Memory B cell (primary cell): ENCODE data around the gene WDSUB1.

ENCODE experiments used
- ATAC-seq: fragments of 150-1000 bp; cut with Tn5 transposase; 2 replicates; pipeline ENCODE4 v1.10.0; 2021; ENCODE audit warnings: low read depth, mild to moderate bottlenecking, moderate library complexity
- DNase-seq, 2 donors: peaks; one replicate each; pipeline ENCODE4 v3.0.0; 2022; ENCODE audit warnings: low spot score in 2 of 2
- H3K27ac Mint-ChIP-seq: one replicate; pipeline ENCODE4 v1.8.0; 2022; ENCODE audit warnings: mild to moderate bottlenecking, moderate library complexity, mixed read lengths
- H3K27me3 Mint-ChIP-seq: one replicate; pipeline ENCODE4 v1.8.0; 2022; ENCODE audit warnings: mixed read lengths
- H3K36me3 Mint-ChIP-seq: one replicate; pipeline ENCODE4 v1.8.0; 2022; ENCODE audit warnings: mild to moderate bottlenecking, mixed read lengths
- H3K4me1 Mint-ChIP-seq: one replicate; pipeline ENCODE4 v1.8.0; 2022; ENCODE audit warnings: mixed read lengths
- H3K4me3 Mint-ChIP-seq: one replicate; pipeline ENCODE4 v1.8.0; 2022; ENCODE audit warnings: mild to moderate bottlenecking, moderate library complexity, mixed read lengths
- H3K9me3 Mint-ChIP-seq: one replicate; pipeline ENCODE4 v1.8.0; 2022; ENCODE audit warnings: mixed read lengths

The WDSUB1 gene

DNA sequence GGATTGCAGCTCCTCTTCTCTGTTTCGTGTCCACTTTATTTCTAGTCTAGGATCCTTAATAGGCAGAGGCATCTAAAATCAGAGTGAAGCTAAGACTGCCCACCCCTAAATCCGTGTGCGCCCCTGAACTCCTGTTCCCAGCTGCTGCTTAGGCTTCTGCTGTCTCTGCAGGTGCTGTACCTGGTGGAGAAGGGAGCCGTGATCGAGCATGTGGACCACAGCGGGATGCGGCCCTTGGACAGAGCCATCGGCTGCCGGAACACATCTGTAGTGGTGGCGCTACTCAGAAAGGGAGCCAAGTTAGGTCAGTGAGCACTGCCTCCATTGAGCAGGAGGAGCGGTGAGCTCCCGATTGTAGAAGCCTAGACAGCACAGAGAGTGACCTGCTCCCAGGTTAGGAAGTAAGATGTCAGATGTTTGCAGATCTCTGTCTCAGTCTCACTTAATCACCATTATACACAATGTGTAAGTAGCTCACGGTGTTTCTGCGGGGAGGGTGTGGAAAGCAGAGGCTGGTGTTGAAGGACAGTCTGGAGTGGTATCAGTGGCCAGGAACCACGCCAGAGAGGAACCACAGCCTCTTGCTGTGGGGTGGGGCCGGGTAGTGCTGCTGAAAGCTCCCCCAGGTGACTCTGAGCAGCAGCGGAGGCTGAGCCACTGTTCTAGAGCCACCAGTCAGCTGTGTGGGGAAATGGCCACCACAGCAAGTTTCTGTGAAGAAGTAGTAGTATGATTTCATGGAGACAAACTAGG lies 62.3 kb downstream of the WDSUB1 start:
- no peak overlapping the region for H3K4me3 Mint-ChIP-seq
- ATAC-seq: no peak
- H3K27ac Mint-ChIP-seq: no peak overlapping the region
- H3K9me3 Mint-ChIP-seq: no peaks in the 10 kb centered on the region
- no peak for DNase-seq
- no peaks in the 10 kb centered on the region for H3K36me3 Mint-ChIP-seq
- H3K27me3 Mint-ChIP-seq: peaks cover 1% of the 10 kb centered on the region
- no peaks in the 10 kb centered on the region for H3K4me1 Mint-ChIP-seq

- no peak for ATAC-seq
- Mint-ChIP-seq H3K36me3 (no peaks in the 10 kb centered on the region), H3K4me3 (no peak overlapping the region), H3K27me3 (peaks cover 1% of the 10 kb centered on the region), H3K4me1 (no peaks in the 10 kb centered on the region), H3K27ac (no peak overlapping the region), H3K9me3 (no peaks in the 10 kb centered on the region)
- DNase-seq: no peak
Observed at GRCh38 chr2:159219394-159219998, 67.0 kb downstream of the WDSUB1 start.

DNA sequence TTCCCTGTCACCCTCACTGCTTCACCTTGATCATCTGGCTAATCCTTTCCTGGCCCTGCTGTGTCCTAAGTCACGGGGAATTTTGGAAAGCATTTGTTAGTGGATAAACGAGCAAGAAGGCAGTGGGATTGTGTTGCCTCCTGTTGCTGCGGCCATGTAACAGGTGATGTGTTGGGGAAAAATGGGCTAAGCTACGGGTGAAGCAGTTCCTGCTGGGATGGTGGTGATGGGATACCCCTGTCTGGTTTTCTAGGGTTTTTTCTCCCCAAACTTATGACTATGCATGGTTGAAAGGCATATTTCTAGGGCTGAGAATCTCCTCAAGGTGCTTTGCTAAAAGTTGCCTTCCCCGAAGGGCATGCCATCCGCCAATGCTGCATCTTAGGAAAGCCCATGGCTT lies 68.1 kb downstream of the WDSUB1 start:
- H3K4me3 Mint-ChIP-seq: no peak overlapping the region
- no peaks in the 10 kb centered on the region for H3K9me3 Mint-ChIP-seq
- H3K27ac Mint-ChIP-seq: no peak overlapping the region
- H3K36me3 Mint-ChIP-seq: no peaks in the 10 kb centered on the region
- H3K4me1 Mint-ChIP-seq: no peaks in the 10 kb centered on the region
- H3K27me3 Mint-ChIP-seq: peaks cover 1% of the 10 kb centered on the region
- ATAC-seq (no peak), DNase-seq (no peak)

DNA sequence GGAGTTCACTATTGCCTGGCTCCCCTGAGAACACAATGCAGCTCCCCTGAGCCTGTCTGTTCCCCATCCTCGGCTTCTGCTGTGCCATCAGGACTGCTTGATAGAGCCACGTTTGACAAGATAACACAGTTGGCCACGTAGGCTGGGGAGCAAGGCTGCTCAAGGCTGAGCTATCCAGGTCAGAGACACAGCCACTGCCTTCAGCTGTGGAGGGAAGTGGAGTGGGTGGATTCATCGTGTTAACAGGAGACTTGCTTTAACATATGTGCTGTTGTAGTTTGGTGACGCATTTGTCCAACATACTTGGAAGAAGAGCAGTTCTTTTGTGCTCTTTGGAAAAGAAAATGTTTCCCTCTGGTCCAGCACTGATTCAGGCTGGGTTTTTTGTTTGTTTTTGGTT lies 68.8 kb downstream of the WDSUB1 start:
- no peak overlapping the region for H3K4me3 Mint-ChIP-seq
- peaks cover 1% of the 10 kb centered on the region for H3K27me3 Mint-ChIP-seq
- no peaks in the 10 kb centered on the region for H3K4me1 Mint-ChIP-seq
- no peak for ATAC-seq
- H3K27ac Mint-ChIP-seq: no peak overlapping the region
- H3K9me3 Mint-ChIP-seq: no peaks in the 10 kb centered on the region
- H3K36me3 Mint-ChIP-seq: no peaks in the 10 kb centered on the region
- no peak for DNase-seq

GRCh38 chr2:159215116-159215515 lies 71.4 kb downstream of the WDSUB1 start:
- Mint-ChIP-seq H3K27me3 (no peaks in the 10 kb centered on the region), H3K36me3 (no peaks in the 10 kb centered on the region), H3K4me1 (peaks cover 4% of the 10 kb centered on the region), H3K4me3 (no peak overlapping the region), H3K27ac (no peak overlapping the region), H3K9me3 (no peaks in the 10 kb centered on the region)
- no peak for DNase-seq
- no peak for ATAC-seq

- Mint-ChIP-seq H3K36me3 (no peaks in the 10 kb centered on the region), H3K27me3 (no peaks in the 10 kb centered on the region), H3K4me3 (no peak overlapping the region), H3K4me1 (peaks cover 11% of the 10 kb centered on the region), H3K27ac (no peak overlapping the region), H3K9me3 (no peaks in the 10 kb centered on the region)
- DNase-seq: no peak
- ATAC-seq: no peak
Observed at GRCh38 chr2:159214325-159214865, 72.1 kb downstream of the WDSUB1 start.

GRCh38 chr2:159213296-159213695 lies 73.2 kb downstream of the WDSUB1 start:
- Mint-ChIP-seq H3K4me1 (peaks cover 13% of the 10 kb centered on the region), H3K36me3 (no peaks in the 10 kb centered on the region), H3K27me3 (no peaks in the 10 kb centered on the region), H3K9me3 (no peaks in the 10 kb centered on the region), H3K27ac (no peak overlapping the region), H3K4me3 (no peak overlapping the region)
- DNase-seq (no peak), ATAC-seq (no peak)

DNA sequence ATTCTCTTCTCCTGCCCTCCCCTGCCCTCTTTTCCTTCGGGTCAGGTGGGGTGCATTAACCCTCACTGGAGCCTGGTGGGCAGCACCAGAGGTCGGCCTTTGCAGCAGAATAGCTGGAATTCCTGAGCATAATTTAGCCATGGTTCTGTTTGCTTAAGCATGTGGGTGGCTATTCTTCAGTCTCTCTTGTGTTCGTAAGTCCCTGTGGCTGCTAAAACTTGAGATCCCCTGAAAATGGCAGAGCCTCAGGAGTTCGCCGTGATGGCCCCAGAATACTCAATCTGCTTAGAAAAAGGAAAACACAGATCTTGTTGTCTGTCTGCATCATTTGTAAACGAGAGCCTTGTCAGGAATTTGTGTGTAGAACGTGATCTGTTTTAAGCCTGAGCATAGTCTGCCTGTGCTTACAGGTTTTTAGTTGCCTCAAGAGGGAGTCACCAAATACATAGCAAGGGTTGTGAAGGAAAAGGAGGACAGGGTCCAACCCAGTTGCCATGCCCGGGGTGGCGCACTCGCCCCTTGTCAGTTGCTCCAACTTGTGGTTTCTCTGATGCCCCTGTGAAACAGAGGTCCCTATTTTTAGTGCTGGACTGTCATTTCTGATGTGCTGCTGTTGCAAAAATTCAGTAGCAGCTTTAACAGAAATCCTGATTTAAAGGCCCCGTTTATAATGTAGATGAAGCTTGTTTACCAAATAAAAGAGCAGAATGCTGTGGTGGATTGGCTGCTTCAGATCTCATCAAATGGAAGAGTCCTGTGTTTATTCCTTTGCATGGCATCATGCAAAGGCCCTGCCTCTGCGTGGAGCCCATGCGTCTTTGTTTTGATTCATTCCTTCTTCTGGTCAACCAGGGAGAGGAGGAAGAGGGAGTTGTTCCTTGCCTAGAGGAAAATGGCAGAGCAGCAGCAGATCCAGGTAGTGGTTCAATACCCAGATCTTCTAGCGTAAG lies 74.8 kb downstream of the WDSUB1 start:
- no peak overlapping the region for H3K27ac Mint-ChIP-seq
- no peak overlapping the region for H3K4me3 Mint-ChIP-seq
- DNase-seq: no peak
- no peaks in the 10 kb centered on the region for H3K9me3 Mint-ChIP-seq
- peaks cover 13% of the 10 kb centered on the region for H3K4me1 Mint-ChIP-seq
- no peaks in the 10 kb centered on the region for H3K36me3 Mint-ChIP-seq
- ATAC-seq: no peak
- no peaks in the 10 kb centered on the region for H3K27me3 Mint-ChIP-seq

- ATAC-seq: peak; percentile 86
- Mint-ChIP-seq H3K36me3 (no peaks in the 10 kb centered on the region), H3K27ac (peak overlapping the region; percentile 76), H3K4me3 (peak overlapping the region; percentile 40), H3K9me3 (no peaks in the 10 kb centered on the region), H3K27me3 (peaks cover 4% of the 10 kb centered on the region), H3K4me1 (peaks cover 13% of the 10 kb centered on the region)
- DNase-seq: no peak
Observed at GRCh38 chr2:159209341-159210306, 76.9 kb downstream of the WDSUB1 start.

DNA sequence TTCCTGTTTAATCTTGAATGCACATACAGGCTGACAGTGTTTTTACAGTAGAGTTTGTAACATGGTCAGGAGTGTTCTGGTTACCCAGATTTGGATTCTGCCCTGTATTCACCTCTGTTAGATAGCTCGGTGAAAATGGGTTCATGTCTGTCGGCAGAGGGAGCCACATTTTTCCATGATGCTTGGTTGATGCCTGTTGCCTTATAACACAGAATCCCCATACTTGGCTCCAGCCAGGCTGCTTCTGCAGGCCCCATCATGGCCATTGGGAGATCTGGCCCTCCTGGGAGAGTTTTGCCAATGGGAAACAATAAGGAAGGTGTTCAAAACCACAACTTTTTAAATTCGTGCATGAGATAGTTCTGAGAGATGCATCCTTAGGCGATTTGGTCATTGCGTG lies 78.1 kb downstream of the WDSUB1 start:
- no peak for ATAC-seq
- no peaks in the 10 kb centered on the region for H3K9me3 Mint-ChIP-seq
- H3K27ac Mint-ChIP-seq: no peak overlapping the region
- H3K4me1 Mint-ChIP-seq: peaks cover 13% of the 10 kb centered on the region
- no peak overlapping the region for H3K4me3 Mint-ChIP-seq
- DNase-seq: no peak
- peaks cover 4% of the 10 kb centered on the region for H3K27me3 Mint-ChIP-seq
- H3K36me3 Mint-ChIP-seq: no peaks in the 10 kb centered on the region

- Mint-ChIP-seq H3K4me1 (peaks cover 13% of the 10 kb centered on the region), H3K4me3 (no peak overlapping the region), H3K27ac (no peak overlapping the region), H3K27me3 (peaks cover 4% of the 10 kb centered on the region), H3K36me3 (no peaks in the 10 kb centered on the region), H3K9me3 (no peaks in the 10 kb centered on the region)
- ATAC-seq: no peak
- no peak for DNase-seq
Observed at GRCh38 chr2:159206736-159207380, 79.6 kb downstream of the WDSUB1 start.

DNA sequence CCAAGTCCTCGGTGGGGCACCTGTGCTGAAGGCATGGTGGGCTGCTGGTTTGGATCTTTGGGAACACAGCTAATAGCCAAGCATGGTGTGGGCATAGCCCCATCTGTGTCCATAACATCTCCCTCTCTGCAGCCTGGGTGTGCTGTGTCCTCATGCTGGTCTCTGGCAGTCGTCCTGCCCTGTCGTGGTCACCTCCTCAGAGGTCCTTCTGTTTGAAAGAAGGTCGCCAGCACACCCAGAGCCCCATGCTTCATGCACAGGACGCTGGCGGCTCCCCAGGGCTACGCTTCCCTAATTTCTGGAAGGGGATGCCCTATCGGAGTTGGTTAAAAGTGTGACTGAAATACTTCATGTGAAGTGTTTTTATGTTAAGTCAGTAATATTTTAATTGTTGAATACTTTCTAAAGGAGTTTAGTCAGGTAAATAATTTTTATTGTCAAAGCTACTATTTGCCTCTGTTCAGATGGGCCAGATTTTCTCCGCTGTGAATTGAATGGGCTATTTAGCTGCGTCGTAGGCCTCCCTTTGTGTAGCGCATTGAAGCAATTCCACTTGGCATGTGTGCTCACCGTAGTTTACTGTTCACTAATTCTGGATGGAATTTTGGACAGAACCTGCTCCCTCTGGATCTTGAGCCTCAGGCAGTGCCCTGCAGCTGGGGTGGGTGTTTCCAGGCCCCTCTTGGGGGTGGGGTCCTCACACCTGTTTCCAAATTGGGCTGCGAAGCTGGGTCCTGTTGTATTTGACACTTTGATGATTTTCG lies 81.9 kb downstream of the WDSUB1 start:
- H3K9me3 Mint-ChIP-seq: no peaks in the 10 kb centered on the region
- DNase-seq (no peak), ATAC-seq (no peak)
- no peak overlapping the region for H3K27ac Mint-ChIP-seq
- H3K36me3 Mint-ChIP-seq: no peaks in the 10 kb centered on the region
- H3K4me3 Mint-ChIP-seq: no peak overlapping the region
- H3K4me1 Mint-ChIP-seq: peaks cover 6% of the 10 kb centered on the region
- H3K27me3 Mint-ChIP-seq: peaks cover 4% of the 10 kb centered on the region
